DND-41 (cell line): ENCODE results near the gene EREG.

Experiments used
- EZH2 ChIP-seq: IDR thresholded peaks from 3 replicates; pipeline ENCODE4 v1.6.1; 2012; ENCODE audit warnings: borderline replicate concordance, low read depth, mild to moderate bottlenecking, moderate library complexity, low read length, inconsistent platforms; ENCODE audit not compliant: severe bottlenecking
- TF ChIP-seq, protein P1 (sequence below): IDR thresholded peaks from 2 replicates; pipeline ENCODE4 v1.5.1; 2012; ENCODE audit warnings: borderline replicate concordance, low read length, moderate library complexity, mild to moderate bottlenecking; ENCODE audit not compliant: poor library complexity, severe bottlenecking; ENCODE audit errors: extremely low read depth

- TF ChIP-seq, protein P1, sequence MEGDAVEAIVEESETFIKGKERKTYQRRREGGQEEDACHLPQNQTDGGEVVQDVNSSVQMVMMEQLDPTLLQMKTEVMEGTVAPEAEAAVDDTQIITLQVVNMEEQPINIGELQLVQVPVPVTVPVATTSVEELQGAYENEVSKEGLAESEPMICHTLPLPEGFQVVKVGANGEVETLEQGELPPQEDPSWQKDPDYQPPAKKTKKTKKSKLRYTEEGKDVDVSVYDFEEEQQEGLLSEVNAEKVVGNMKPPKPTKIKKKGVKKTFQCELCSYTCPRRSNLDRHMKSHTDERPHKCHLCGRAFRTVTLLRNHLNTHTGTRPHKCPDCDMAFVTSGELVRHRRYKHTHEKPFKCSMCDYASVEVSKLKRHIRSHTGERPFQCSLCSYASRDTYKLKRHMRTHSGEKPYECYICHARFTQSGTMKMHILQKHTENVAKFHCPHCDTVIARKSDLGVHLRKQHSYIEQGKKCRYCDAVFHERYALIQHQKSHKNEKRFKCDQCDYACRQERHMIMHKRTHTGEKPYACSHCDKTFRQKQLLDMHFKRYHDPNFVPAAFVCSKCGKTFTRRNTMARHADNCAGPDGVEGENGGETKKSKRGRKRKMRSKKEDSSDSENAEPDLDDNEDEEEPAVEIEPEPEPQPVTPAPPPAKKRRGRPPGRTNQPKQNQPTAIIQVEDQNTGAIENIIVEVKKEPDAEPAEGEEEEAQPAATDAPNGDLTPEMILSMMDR: no peak
- TF ChIP-seq EZH2: no peak
These were observed 68.1 kb downstream of the EREG start for GRCh38 chr4:74433043-74433442.
